ENCODE results near the gene ASAP3.

The ASAP3 gene

GRCh38 chr1:23466423-23466989 lies 17.5 kb downstream of the ASAP3 start:
- no peak for TF ChIP-seq CTCF (IDR thresholded peaks at IDR 0.05; ENCODE audit: low read depth, low read length)

GRCh38 chr1:23463286-23463685 lies 20.7 kb downstream of the ASAP3 start:
- TF ChIP-seq CTCF (IDR thresholded peaks at IDR 0.05; ENCODE audit: low read depth, low read length) = no peak
- no peak overlapping the region for H3K4me3 ChIP-seq (ENCODE audit: low read depth, low read length)

More at GRCh38 chr1:23466423-23466989, 17.5 kb downstream of the ASAP3 start:
- H3K4me3 ChIP-seq (ENCODE audit: low read depth, low read length) = no peak overlapping the region

GRCh38 chr1:23462766-23463165 lies 21.2 kb downstream of the ASAP3 start:
- TF ChIP-seq CTCF (IDR thresholded peaks at IDR 0.05; ENCODE audit: low read depth, low read length) = no peak
- H3K4me3 ChIP-seq (ENCODE audit: low read depth, low read length) = no peak overlapping the region

- no peak for TF ChIP-seq CTCF (IDR thresholded peaks at IDR 0.05; ENCODE audit: low read depth, low read length)
- H3K4me3 ChIP-seq (ENCODE audit: low read depth, low read length) = no peak overlapping the region
Measured at GRCh38 chr1:23461050-23461449, 22.9 kb downstream of the ASAP3 start.

GRCh38 chr1:23460519-23460918 lies 23.5 kb downstream of the ASAP3 start:
- H3K4me3 ChIP-seq (ENCODE audit: low read depth, low read length) = no peak overlapping the region
- TF ChIP-seq CTCF (IDR thresholded peaks at IDR 0.05; ENCODE audit: low read depth, low read length) = no peak

- TF ChIP-seq CTCF (IDR thresholded peaks at IDR 0.05; ENCODE audit: low read depth, low read length) = no peak
- no peak overlapping the region for H3K4me3 ChIP-seq (ENCODE audit: low read depth, low read length)
Measured at GRCh38 chr1:23459338-23459757, 24.6 kb downstream of the ASAP3 start.

- TF ChIP-seq CTCF (IDR thresholded peaks at IDR 0.05; ENCODE audit: low read depth, low read length) = no peak
- H3K4me3 ChIP-seq (ENCODE audit: low read depth, low read length) = no peak overlapping the region
Measured at GRCh38 chr1:23456226-23456625, 27.8 kb downstream of the ASAP3 start.
